GM23338 (cell line): Measurements from ENCODE around the gene FAM78A. TPM values are rescaled to one million over a fixed set of nuclear protein-coding genes. Genes with fewer than 3 reads are reported as not detected.

ENCODE experiments used
- ATAC-seq: fragments of 200-7000 bp; cut with Tn5 transposase; 3 replicates; pipeline ENCODE4 v1.9.1; 2020
- DNase-seq: peaks from one replicate; pipeline ENCODE4 v3.0.0-alpha.2; 2015; ENCODE audit warnings: low spot score
- H2AFZ ChIP-seq: fragments of 200-600 bp; sonication (generic); 2 replicates; pipeline ENCODE4 v1.8.0; 2016; ENCODE audit warnings: antibody characterized with exemption, mild to moderate bottlenecking, moderate library complexity
- H3F3A ChIP-seq: fragments of 200-600 bp; sonication (generic); replicated peaks from 2 replicates; pipeline ENCODE4 v1.8.0; 2017; ENCODE audit warnings: antibody characterized with exemption, mixed run types, low read depth
- H3K27ac ChIP-seq: fragments of 200-600 bp; sonication (generic); 2 replicates; pipeline ENCODE4 v1.6.1; 2016; ENCODE audit warnings: low read depth
- H3K27me3 ChIP-seq: fragments of 200-600 bp; sonication (generic); 2 replicates; pipeline ENCODE4 v1.8.0; 2016; ENCODE audit warnings: mild to moderate bottlenecking, mixed run types, moderate library complexity; ENCODE audit not compliant: insufficient read depth
- H3K36me3 ChIP-seq: fragments of 200-600 bp; sonication (generic); 2 replicates; pipeline ENCODE4 v1.8.0; 2016; ENCODE audit warnings: mild to moderate bottlenecking; ENCODE audit not compliant: insufficient read depth
- H3K4me1 ChIP-seq: fragments of 200-600 bp; sonication (generic); 2 replicates; pipeline ENCODE4 v1.8.0; 2016; ENCODE audit warnings: mild to moderate bottlenecking, moderate library complexity; ENCODE audit not compliant: insufficient read depth
- H3K4me2 ChIP-seq: fragments of 200-600 bp; sonication (generic); 2 replicates; pipeline ENCODE4 v1.7.1; 2017; ENCODE audit warnings: mixed run types
- H3K4me3 ChIP-seq: fragments of 200-600 bp; sonication (generic); 2 replicates; pipeline ENCODE4 v1.6.1; 2016; ENCODE audit warnings: mixed run types
- H3K79me2 ChIP-seq: fragments of 200-600 bp; sonication (generic); replicated peaks from 2 replicates; pipeline ENCODE4 v1.8.0; 2017; ENCODE audit warnings: mild to moderate bottlenecking; ENCODE audit not compliant: insufficient read depth
- H3K9me2 ChIP-seq: fragments of 200-600 bp; sonication (generic); 2 replicates; pipeline ENCODE4 v1.8.0; 2017; ENCODE audit not compliant: insufficient read depth
- H4K20me1 ChIP-seq: fragments of 200-600 bp; sonication (generic); replicated peaks from 2 replicates; pipeline ENCODE4 v1.8.0; 2017; ENCODE audit warnings: mild to moderate bottlenecking; ENCODE audit not compliant: insufficient read depth
- H3K27ac Mint-ChIP-seq: 2 replicates; pipeline ENCODE4 v1.8.0; 2020; ENCODE audit warnings: inconsistent platforms, mild to moderate bottlenecking, moderate library complexity, mixed read lengths
- H3K27me3 Mint-ChIP-seq: 3 replicates; pipeline ENCODE4 v1.8.0; 2022; ENCODE audit warnings: low read depth, mild to moderate bottlenecking, moderate library complexity, mixed read lengths, inconsistent platforms; ENCODE audit not compliant: insufficient read depth, poor library complexity
- H3K36me3 Mint-ChIP-seq: 3 replicates; pipeline ENCODE4 v1.8.0; 2021; ENCODE audit warnings: low read depth, mild to moderate bottlenecking, inconsistent platforms, moderate library complexity, mixed read lengths
- H3K4me1 Mint-ChIP-seq: 3 replicates; pipeline ENCODE4 v1.8.0; 2020; ENCODE audit warnings: mild to moderate bottlenecking, inconsistent platforms, mixed read lengths
- H3K4me3 Mint-ChIP-seq: 3 replicates; pipeline ENCODE4 v1.8.0; 2021; ENCODE audit warnings: moderate library complexity, mild to moderate bottlenecking, inconsistent platforms, mixed read lengths
- H3K9me3 Mint-ChIP-seq: 3 replicates; pipeline ENCODE4 v1.8.0; 2020; ENCODE audit warnings: moderate library complexity, mild to moderate bottlenecking, inconsistent platforms, mixed read lengths
- EZH2 ChIP-seq: fragments of 200-600 bp; sonication (generic); IDR thresholded peaks from one replicate; pipeline ENCODE4 v1.8.0; 2017; ENCODE audit warnings: antibody characterized with exemption, mild to moderate bottlenecking, low read depth; ENCODE audit not compliant: unreplicated experiment
- EZH2phosphoT487 ChIP-seq: fragments of 200-600 bp; sonication (generic); IDR thresholded peaks from one replicate; pipeline ENCODE4 v1.8.1; 2018; ENCODE audit warnings: antibody characterized with exemption; ENCODE audit not compliant: unreplicated experiment
- JUNB ChIP-seq: IDR thresholded peaks from one replicate; pipeline ENCODE4 v1.6.1; 2016; ENCODE audit warnings: antibody characterized with exemption; ENCODE audit not compliant: unreplicated experiment
- NANOG ChIP-seq: IDR thresholded peaks from 2 replicates; pipeline ENCODE4 v1.6.1; 2016; ENCODE audit warnings: antibody characterized with exemption, borderline replicate concordance
- STAT1 ChIP-seq: IDR thresholded peaks from one replicate; pipeline ENCODE4 v1.6.1; 2016; ENCODE audit warnings: antibody characterized with exemption; ENCODE audit not compliant: unreplicated experiment
- long read RNA-seq: library from polyadenylated mRNA; unstranded; transcript quantifications from one replicate; pipeline ENCODE4 v2.0.0, GENCODE V29; 2020; ENCODE audit not compliant: unreplicated experiment
- polyA plus RNA-seq: library from polyadenylated mRNA; unstranded; fragments of >200 nt; fragmentation: Nextera tagmentation; extraction: Ambion mirVana; gene quantifications from 2 replicates; pipeline ENCODE4 v1.2.1, GENCODE V29; 2016
- total RNA-seq: library from RNA; depleted of rRNA; stranded (reverse); fragments of >200 nt; shearing (Covaris generic); gene quantifications from 2 replicates; pipeline ENCODE4 v1.2.3, GENCODE V29; 2014; rRNA removed
- TF ChIP-seq, protein P1 (sequence below): IDR thresholded peaks from 2 replicates; pipeline ENCODE4 v1.6.1; 2016; ENCODE audit warnings: antibody characterized with exemption
- TF ChIP-seq, protein P2 (sequence below): IDR thresholded peaks from one replicate; pipeline ENCODE4 v1.6.1; 2018; ENCODE audit warnings: antibody characterized with exemption; ENCODE audit not compliant: unreplicated experiment
- TF ChIP-seq, protein P3 (sequence below), 2 experiments: fragments of 200-600 bp in 1 of 2; sonication (generic) in 1 of 2; conservative IDR thresholded peaks; 2 replicates each; pipeline versions ENCODE4 v1.5.1 to v1.6.1; 2016 to 2017; ENCODE audit warnings: antibody characterized with exemption in 2 of 2, low read depth in 2 of 2, mild to moderate bottlenecking in 2 of 2, moderate library complexity in 1 of 2

FAM78A gene, protein sequence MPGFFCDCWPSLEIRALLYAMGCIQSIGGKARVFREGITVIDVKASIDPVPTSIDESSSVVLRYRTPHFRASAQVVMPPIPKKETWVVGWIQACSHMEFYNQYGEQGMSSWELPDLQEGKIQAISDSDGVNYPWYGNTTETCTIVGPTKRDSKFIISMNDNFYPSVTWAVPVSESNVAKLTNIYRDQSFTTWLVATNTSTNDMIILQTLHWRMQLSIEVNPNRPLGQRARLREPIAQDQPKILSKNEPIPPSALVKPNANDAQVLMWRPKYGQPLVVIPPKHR
- total RNA-seq (2.1 and 2.2 TPM in 2 replicates), polyA plus RNA-seq (0.57 and 0.75 TPM in 2 replicates)
- long read RNA-seq = 0 reads

DNA sequence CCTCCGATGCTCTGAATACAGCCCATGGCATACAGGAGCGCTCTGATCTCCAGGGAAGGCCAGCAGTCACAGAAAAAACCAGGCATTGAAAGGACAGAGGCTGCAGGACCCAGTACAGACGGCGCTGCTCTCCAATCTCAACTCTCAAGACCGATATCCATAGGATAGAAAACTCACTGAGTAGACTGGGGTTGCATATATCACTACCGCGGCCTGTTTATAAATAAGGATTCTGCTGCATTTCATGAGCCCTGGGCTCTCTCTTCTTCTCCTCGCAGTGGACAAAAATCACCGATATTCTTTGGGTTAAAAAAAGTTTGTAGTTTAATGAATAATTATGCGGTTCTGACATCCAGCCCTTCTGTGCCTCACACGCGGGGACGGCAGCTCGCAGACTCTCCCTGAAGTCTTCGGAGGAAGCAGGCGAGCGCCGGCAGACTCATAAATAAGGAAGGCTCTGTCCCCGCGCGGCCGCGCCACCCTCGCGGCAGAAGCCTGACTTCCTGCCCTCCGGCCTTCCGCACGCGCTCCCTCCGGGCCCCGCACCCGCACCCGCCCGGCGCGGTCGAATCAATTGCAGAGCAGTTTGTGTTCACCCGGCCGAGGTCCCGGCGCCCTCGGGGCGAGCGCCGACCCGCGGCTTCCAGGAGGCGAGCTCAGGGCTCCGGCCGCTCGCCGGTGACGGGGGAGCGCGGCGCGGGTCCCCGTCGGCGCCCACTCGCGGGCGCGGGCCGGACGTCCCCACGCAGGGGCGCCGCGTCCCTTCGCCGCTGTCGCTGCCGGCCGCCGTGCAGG, at the start of gene FAM78A:
Gene FAM78A, minus strand, starts transcription at position 417 of the 795 bp plus-strand sequence. Its CDS starts 331 bp downstream, at position 86.
- DNase-seq = peak; percentile 69
- Histone ChIP-seq H2AFZ (peak within 1 kb of the TSS; percentile 63; the same call in 1 of the 2 replicates), H3K79me2 (no peaks in the 10 kb centered on the region)

DNA sequence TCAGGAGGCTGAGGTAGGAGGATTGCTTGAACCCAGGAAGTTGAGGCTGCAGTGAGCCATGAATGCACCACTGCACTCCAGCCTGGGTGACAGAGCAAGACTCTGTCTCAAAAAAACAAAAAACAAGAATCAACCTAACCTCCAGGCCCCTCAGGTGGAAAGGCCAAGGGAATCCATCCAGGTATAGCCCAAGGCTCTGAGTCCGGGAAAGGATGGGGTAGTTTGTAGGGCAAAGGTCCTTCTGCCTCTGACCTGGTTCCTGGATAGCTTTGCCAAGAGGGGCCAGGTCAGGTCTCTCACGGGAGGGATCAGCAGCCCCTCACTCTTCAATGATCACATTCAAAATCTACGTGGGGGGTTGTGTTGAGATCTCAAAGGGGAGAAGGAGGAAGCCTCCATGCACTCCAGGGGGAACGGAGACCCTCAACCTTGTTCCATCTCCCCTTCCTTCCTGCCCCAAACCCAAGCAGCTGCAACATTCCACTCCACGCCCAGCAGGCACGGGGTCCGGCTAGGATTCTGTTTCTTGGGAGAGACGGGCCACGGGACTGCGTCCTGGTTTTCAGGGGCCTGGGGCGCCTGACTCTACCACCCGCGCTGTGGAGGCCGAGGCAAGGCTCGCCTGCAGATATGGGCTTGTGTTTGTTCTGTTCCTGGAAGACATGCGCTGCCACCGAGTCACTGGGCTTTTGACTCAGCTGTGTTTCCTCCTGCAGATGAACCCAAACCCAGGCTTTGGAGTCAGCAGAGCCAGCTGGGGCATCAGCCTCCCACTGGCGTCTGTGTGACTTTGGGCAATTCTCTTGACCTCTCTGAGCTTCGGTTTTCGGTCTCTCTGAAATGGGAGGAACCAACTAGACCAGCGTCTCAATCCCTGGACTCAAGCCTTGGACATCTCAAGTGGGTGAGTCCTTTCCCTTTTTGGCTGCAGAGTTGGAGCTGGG, 48.7 kb upstream of the FAM78A start:
- Histone ChIP-seq H3F3A (no peaks in the 10 kb centered on the region), H3K4me2 (no peak overlapping the region), H3K79me2 (no peaks in the 10 kb centered on the region), H4K20me1 (no peaks in the 10 kb centered on the region), H3K4me3 (no peak overlapping the region), H3K4me1 (no peaks in the 10 kb centered on the region; the same call in 1 of the 2 replicates), H3K27me3 (no peaks in the 10 kb centered on the region), H3K36me3 (no peaks in the 10 kb centered on the region), H3K27ac (no peak overlapping the region), H3K9me2 (no peaks in the 10 kb centered on the region), H2AFZ (no peak overlapping the region)
- Mint-ChIP-seq H3K9me3 (no peaks in the 10 kb centered on the region), H3K4me1 (peaks cover 10% of the 10 kb centered on the region), H3K4me3 (no peak overlapping the region), H3K27ac (no peak overlapping the region), H3K27me3 (peaks cover 18% of the 10 kb centered on the region), H3K36me3 (no peaks in the 10 kb centered on the region)
- ATAC-seq (no peak), DNase-seq (no peak)
- TF ChIP-seq, protein P1, sequence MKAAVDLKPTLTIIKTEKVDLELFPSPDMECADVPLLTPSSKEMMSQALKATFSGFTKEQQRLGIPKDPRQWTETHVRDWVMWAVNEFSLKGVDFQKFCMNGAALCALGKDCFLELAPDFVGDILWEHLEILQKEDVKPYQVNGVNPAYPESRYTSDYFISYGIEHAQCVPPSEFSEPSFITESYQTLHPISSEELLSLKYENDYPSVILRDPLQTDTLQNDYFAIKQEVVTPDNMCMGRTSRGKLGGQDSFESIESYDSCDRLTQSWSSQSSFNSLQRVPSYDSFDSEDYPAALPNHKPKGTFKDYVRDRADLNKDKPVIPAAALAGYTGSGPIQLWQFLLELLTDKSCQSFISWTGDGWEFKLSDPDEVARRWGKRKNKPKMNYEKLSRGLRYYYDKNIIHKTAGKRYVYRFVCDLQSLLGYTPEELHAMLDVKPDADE = no peak
- TF ChIP-seq NANOG (no peak), EZH2 (no peak), STAT1 (no peak), EZH2phosphoT487 (no peak)
- TF ChIP-seq, protein P2, sequence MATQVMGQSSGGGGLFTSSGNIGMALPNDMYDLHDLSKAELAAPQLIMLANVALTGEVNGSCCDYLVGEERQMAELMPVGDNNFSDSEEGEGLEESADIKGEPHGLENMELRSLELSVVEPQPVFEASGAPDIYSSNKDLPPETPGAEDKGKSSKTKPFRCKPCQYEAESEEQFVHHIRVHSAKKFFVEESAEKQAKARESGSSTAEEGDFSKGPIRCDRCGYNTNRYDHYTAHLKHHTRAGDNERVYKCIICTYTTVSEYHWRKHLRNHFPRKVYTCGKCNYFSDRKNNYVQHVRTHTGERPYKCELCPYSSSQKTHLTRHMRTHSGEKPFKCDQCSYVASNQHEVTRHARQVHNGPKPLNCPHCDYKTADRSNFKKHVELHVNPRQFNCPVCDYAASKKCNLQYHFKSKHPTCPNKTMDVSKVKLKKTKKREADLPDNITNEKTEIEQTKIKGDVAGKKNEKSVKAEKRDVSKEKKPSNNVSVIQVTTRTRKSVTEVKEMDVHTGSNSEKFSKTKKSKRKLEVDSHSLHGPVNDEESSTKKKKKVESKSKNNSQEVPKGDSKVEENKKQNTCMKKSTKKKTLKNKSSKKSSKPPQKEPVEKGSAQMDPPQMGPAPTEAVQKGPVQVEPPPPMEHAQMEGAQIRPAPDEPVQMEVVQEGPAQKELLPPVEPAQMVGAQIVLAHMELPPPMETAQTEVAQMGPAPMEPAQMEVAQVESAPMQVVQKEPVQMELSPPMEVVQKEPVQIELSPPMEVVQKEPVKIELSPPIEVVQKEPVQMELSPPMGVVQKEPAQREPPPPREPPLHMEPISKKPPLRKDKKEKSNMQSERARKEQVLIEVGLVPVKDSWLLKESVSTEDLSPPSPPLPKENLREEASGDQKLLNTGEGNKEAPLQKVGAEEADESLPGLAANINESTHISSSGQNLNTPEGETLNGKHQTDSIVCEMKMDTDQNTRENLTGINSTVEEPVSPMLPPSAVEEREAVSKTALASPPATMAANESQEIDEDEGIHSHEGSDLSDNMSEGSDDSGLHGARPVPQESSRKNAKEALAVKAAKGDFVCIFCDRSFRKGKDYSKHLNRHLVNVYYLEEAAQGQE = no peak
- TF ChIP-seq, protein P3, sequence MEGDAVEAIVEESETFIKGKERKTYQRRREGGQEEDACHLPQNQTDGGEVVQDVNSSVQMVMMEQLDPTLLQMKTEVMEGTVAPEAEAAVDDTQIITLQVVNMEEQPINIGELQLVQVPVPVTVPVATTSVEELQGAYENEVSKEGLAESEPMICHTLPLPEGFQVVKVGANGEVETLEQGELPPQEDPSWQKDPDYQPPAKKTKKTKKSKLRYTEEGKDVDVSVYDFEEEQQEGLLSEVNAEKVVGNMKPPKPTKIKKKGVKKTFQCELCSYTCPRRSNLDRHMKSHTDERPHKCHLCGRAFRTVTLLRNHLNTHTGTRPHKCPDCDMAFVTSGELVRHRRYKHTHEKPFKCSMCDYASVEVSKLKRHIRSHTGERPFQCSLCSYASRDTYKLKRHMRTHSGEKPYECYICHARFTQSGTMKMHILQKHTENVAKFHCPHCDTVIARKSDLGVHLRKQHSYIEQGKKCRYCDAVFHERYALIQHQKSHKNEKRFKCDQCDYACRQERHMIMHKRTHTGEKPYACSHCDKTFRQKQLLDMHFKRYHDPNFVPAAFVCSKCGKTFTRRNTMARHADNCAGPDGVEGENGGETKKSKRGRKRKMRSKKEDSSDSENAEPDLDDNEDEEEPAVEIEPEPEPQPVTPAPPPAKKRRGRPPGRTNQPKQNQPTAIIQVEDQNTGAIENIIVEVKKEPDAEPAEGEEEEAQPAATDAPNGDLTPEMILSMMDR (conservative IDR thresholded peaks at IDR 0.05; ENCODE audit: low read depth in 2 of 2) = no peak

More for the DNA sequence above, at the start of gene FAM78A:
- Histone ChIP-seq H3K4me2 (peak within 1 kb of the TSS; percentile 85), H3K36me3 (no peaks in the 10 kb centered on the region), H3K9me2 (no peaks in the 10 kb centered on the region), H3K4me3 (peak within 1 kb of the TSS; percentile 73), H3K4me1 (peaks cover 7% of the 10 kb centered on the region; the same call in 1 of the 2 replicates), H3F3A (peaks cover 18% of the 10 kb centered on the region; the same call in 1 of the 2 replicates), H3K27me3 (peaks cover 22% of the 10 kb centered on the region), H4K20me1 (no peaks in the 10 kb centered on the region), H3K27ac (no peak within 1 kb of the TSS)
- Mint-ChIP-seq H3K4me3 (peak within 1 kb of the TSS; percentile 63), H3K36me3 (no peaks in the 10 kb centered on the region), H3K27ac (no peak within 1 kb of the TSS), H3K4me1 (peaks cover 32% of the 10 kb centered on the region), H3K9me3 (no peaks in the 10 kb centered on the region), H3K27me3 (peaks cover 33% of the 10 kb centered on the region)
- no peak for TF ChIP-seq JUNB
- peak; percentile 45 for TF ChIP-seq EZH2
- peak; percentile 4; the same call in 2 of the 3 replicates for ATAC-seq
